ENCODE data around the gene MED25.

The MED25 gene

DNA sequence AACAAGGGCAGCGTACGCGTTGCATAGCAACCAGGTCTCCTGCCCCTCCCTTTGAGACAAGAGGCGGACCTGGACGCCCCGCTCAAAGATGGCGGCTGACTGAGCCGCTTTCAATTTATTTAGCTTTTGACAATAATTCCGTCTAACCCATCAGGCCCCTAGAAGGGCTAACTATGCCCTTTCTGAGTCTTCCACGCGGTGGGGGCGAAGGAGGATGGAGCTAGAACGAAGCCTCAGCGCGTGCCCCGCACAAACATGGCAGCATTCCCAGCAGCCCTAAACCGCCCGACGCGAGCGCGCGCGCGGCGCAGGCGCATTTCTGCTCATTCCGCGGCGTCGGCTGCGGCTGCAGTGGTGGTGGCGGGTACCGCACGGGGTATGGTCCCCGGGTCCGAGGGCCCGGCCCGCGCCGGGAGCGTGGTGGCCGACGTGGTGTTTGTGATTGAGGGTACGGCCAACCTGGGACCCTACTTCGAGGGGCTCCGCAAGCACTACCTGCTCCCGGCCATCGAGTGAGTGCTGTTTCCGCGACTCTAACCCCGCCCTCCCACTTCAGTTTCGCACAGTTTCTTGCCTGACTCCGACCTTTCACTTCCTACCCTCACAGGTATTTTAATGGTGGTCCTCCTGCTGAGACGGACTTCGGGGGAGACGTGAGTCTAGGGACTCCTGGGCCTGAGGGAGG is at the start of gene MED25:
TSS of gene MED25 (plus strand) at position 326 of the 685 bp plus-strand sequence. CDS start at position 379, 53 bp downstream.
- peak; percentile 93 for DNase-seq (ENCODE audit: low read depth)

DNA sequence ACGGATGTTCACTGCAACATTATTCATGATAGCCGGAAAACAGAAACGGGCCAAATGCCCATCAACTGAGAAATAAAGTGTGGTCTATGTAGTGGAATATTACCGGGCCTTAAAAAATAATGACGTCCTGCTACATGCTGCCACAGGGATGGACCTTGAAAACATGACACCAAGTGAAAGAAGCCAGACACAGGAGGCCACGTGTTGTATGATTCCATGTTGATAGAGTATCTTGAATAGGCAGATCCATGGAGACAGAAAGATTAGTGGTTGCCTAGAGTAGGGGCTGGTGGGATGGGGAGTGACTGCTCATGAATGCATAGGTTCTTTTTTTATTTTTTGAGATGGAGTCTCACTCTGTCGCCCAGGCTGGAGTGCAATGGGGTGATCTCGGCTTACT is 47.6 kb upstream of the MED25 start:
- DNase-seq (ENCODE audit: low read depth): no peak

DNA sequence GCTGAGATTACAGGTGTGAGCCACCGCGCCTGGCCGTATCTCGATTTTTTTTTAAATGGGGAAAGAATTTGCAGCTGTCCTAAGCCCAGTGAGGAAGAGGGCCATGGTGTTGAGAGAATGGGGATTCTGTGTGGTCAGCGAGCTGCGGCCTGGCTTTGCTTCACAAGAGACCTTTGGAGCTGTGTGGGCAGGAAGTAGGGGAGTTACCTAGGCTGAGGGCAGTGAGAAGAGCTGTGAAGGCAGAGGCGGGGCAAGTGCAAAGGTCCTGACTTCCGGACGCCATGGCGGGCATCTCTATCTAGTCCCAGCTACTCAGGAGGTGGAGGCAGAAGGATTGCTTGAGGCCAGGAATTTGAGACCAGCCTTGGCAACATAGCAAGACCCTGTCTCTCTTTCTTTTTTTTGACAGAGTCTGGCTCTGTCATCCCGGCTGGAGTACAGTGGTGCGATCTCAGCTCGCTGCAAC is 46.4 kb upstream of the MED25 start:
- DNase-seq (ENCODE audit: low read depth): no peak

DNA sequence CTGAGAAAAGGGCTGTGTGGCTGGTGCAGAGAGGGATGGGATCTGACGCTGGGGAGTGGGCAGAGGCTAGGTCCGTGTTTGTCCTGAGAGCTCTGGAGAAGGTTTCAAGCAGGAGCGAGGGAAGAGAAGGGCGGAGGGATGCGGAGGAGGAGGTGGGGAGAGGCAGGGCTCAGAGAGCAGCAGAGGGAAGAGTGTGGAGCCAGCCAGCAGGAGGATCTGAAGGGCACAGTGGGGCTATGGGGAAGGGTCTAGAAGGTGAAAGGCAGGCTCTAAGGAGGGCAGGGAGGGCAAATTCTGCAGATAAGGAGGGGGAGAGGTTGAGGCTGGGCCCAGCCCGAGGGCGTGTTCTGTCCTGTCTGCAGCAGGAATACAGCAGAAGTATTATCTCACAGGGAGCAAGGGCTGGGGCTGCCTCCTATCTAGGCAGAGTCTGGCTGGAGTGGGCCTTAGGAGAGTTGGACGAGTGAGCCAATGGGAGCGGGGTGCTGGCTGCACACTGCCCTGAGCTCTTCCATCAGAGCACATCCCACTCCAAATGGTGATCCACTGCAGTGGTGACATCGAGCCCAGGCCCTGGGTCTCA is 45.1 kb upstream of the MED25 start:
- DNase-seq (ENCODE audit: low read depth): no peak

- no peak for DNase-seq (ENCODE audit: low read depth)
Observed at GRCh38 chr19:49773663-49774350, 44.3 kb upstream of the MED25 start.

DNA sequence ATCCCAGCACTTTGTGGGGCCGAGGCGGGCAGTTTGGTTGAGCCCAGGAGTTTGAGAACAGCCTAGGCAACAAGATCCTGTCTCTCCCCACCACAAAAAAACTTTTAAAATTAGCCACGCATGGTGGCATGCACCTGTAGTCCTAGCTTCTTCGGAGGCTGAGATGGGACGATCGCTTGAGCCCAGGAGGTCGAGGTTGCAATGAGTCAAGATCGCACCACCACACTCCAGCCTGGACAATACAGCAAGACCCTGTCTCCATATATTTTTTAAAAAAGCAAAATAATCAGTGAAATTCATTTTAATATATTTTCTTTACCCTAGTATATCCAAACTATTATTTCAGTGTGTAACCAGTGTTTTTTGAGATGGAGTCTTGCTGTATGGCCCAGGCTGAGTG is 43.1 kb upstream of the MED25 start:
- no peak for DNase-seq (ENCODE audit: low read depth)

GRCh38 chr19:49775742-49776370 is 42.2 kb upstream of the MED25 start:
- no peak for DNase-seq (ENCODE audit: low read depth)

DNA sequence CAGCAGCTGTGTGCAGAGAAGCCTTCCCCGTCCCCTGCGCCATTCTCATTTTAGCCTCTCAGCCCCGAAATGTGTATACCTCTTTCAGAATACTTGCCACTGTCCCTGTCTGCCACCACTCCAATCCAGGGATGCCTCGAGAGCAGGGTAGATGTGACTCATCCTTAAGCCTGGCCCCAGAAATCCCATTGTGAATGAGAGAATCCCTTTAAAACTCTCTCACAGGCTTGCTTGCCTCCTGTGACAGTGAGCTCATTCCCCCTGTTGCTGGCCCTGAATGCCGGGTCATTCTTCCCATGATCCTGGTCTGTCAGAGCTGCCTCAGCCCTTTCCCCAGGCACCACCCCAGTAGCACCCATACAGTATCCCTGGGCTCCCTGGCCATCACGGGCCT is 41.7 kb upstream of the MED25 start:
- DNase-seq (ENCODE audit: low read depth): no peak

DNA sequence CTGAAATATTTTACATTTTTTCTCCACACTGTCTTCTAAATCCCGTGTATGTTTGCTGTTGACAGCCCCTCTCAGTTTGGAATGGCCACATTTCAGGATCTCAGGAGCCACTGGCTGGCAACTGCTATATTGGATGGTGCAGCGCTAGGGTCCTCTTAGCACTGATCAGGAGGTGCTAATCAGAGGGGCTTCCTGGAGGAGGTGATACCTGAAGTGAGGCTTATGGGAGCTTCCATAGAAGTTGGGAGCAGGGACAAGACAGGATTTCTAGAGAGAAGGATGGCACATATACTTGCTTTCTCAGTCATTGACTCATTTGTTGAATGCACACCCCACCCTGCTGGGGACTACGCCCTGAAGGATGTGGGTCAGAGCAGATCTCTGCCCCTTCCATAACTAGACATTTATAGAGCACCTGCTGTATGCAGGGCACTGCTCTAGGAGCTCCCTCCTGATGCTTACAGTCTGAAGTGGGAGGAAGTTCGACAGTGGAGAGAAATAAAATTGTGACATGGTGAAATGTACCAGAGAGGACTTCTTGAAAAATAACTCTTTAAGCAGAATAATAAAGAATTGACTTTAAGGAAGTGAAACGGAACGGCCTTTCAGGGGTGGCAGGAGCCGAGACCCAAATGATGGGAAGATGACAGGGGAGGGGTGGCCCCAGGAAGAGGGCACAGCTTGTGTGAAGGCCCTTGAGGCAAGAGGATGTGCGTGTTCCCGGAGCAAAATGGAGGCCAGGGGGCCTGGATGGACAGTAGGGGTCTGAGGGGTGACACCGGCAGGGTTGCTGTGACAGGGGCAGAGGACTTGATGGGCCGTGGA is 38.1 kb upstream of the MED25 start:
- no peak for DNase-seq (ENCODE audit: low read depth)

DNA sequence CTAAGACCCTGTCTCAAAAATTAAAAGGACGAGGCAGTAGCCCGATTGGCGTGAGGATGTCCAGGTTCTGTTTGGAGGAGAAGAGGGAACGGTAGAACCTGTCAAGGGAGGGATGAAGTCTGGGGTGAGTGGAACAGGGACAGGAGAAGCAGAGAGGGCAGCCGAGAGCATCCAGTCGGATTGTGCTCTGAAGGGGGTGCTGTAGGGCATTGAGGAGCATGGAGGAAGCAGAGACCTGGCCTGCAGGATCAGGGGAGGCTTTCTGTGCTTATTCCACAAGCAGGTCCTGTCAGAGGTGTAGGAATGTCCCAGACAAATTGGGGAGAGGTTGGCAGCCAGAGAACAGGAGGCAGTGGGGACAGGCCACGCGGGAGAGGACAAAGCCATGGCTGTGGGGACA is 37.2 kb upstream of the MED25 start:
- DNase-seq (ENCODE audit: low read depth): no peak

DNA sequence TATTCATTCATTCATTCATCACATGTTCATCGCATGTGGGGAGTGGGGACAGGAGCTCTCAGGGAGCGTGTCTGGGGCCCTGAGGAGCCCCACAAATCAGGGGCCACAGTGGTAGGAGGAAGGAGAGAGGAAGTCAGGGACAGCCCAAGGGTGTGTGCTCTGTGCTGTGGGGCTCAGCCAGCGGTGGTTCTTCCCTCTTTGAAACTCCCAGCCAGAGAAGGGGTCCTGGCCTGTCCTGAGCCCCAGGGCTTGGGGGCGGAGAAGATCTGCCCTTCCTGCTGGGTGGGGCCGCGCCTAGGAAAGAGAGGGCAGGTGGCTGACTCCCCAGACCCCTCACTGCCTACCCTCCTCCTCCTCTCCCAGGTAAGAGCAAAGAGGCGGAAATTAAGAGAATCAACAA is 36.7 kb upstream of the MED25 start:
- no peak for DNase-seq (ENCODE audit: low read depth)

- no peak for DNase-seq (ENCODE audit: low read depth)
Observed at GRCh38 chr19:49782515-49782914, 35.6 kb upstream of the MED25 start.

DNA sequence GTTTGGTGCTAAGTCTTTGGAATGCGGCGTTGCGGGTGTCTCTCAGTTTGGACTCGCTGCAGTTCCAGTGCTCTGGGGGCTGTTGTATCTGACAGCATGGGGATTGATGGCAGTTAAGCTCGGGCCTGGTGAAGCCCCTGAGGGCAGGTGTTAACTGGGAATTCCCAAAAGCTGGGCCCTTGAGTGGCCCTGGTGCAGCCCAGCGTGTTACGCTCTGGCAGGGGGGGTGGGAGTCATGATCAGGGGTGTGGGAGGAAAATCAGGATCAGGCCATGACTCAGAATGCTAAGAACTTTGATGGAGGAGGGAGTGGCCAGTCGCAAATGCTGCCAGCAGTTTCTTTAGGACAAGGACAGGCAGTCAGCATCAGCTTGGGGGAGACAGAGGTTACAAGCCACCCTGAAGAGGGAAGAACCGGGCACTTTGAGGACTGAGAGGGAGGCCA is 31.7 kb upstream of the MED25 start:
- no peak for DNase-seq (ENCODE audit: low read depth)

- DNase-seq (ENCODE audit: low read depth): no peak
Observed at GRCh38 chr19:49787746-49788145, 30.3 kb upstream of the MED25 start.

DNA sequence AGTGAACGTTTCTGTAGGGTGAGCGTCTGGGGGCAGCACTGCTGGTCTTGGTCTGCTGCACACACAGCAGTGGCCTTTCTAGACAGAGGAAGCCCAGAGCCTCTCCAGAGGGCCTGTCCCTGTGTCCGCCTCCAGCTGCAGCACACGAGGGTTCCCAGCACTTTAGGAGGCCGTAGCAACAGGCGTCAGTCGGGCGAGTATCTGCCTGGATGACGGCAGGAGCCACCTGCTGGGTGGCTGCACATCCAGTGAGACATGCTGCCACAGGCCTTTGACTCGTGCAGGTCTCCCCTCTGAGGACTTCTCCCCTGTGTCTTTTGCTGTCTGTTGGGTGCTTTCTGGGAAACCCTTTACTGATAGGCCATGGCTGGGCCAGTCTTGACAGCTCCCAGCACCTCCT is 29.2 kb upstream of the MED25 start:
- DNase-seq (ENCODE audit: low read depth): no peak

DNA sequence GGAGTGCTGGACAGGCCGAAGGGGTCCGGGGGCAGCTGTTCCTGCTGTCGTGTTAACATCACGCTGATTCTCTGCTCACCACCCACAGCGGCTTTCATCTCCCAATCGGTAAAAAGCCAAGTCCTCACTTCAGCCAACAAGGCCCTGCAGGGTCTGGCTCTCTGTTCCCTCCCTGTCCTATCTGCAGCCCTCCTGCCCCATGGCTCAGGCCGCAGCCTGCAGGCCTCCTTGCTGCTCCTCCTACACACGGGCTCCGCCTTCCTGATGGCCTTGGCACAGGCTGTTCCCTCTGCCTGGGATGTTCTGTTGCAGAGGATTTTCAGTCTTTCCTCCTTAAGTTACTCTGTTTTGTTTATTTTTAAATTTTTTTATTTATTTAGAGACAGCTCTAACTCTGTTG is 27.2 kb upstream of the MED25 start:
- no peak for DNase-seq (ENCODE audit: low read depth)

DNA sequence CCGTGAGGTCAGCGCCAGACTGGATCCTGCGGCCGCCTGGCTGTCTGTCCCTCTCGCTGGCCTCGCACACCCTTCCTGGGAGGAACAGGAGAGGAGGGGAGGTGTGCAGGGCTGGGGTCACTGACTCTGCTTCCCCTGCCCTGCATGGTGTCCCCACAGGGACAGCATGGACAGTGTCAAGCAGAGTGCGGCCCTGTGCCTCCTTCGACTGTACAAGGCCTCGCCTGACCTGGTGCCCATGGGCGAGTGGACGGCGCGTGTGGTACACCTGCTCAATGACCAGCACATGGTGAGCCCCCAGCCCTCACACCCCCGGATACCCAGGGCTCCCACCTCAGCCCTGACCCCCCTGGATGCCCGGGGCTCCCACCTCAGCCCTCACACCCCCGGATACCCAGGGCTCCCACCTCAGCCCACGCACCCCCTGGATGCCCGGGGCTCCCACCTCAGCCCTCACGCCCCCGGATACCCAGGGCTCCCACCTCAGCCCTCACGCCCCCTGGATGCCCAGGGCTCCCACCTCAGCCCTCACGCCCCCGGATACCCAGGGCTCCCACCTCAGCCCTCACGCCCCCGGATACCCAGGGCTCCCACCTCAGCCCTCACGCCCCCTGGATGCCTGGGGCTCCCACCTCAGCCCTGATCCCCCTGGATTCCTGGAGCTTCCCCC is 26.2 kb upstream of the MED25 start:
- no peak for DNase-seq (ENCODE audit: low read depth)

DNA sequence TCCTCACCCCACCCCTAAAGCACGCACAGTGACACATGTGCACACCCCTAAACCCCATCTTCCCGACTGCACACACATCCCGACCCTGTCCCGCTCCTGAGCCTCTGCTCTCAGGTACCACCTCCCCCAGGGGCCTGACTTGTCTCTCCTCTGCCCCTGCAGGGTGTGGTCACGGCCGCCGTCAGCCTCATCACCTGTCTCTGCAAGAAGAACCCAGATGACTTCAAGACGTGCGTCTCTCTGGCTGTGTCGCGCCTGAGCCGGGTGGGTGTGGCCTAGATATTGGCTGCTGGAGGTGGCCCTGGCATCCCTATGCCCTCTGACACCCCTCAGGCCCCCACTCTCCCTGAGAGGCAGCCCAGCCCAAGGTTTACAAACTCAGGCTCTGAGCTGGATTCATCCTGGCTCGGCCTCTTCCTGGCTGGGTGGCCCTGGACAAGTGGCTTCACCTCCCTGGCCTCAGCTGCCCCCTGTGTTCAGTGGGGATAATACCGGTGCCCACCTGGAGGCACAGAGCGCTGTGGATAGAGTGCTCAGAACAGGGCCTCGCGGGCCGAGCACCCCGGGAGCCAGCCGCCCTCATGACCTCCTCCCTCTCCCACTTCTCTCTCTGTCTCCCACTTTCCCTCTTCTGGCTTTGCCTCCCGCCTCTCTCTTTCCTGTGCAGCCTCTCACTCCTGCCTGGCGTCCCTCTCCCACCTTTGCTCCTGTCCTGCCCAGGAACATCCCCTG is 25.1 kb upstream of the MED25 start:
- no peak for DNase-seq (ENCODE audit: low read depth)

DNA sequence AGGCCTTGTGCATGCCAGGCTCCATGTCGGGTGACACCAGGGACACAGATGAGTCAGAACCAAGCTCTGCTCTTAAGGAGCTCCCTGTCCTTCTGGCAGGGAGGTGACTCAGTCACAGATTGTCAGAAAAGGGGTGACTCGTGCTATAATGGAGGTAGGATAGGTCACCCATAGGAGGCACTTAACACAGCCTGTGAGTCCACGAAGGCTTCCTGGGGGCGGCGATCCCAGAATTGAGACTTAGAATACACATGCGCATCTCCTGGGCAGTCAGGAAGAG is 24.6 kb upstream of the MED25 start:
- no peak for DNase-seq (ENCODE audit: low read depth)

GRCh38 chr19:49795615-49796014 is 22.5 kb upstream of the MED25 start:
- no peak for DNase-seq (ENCODE audit: low read depth)

- no peak for DNase-seq (ENCODE audit: low read depth)
Observed at GRCh38 chr19:49798574-49798973, 19.5 kb upstream of the MED25 start.
